ENCODE results near the gene INSM1.
"Not testable (repeated sequence)": the region's sequence is repeated elsewhere in the genome, so short reads cannot be mapped to it uniquely, and the experiment has no call there.

The INSM1 gene

DNA sequence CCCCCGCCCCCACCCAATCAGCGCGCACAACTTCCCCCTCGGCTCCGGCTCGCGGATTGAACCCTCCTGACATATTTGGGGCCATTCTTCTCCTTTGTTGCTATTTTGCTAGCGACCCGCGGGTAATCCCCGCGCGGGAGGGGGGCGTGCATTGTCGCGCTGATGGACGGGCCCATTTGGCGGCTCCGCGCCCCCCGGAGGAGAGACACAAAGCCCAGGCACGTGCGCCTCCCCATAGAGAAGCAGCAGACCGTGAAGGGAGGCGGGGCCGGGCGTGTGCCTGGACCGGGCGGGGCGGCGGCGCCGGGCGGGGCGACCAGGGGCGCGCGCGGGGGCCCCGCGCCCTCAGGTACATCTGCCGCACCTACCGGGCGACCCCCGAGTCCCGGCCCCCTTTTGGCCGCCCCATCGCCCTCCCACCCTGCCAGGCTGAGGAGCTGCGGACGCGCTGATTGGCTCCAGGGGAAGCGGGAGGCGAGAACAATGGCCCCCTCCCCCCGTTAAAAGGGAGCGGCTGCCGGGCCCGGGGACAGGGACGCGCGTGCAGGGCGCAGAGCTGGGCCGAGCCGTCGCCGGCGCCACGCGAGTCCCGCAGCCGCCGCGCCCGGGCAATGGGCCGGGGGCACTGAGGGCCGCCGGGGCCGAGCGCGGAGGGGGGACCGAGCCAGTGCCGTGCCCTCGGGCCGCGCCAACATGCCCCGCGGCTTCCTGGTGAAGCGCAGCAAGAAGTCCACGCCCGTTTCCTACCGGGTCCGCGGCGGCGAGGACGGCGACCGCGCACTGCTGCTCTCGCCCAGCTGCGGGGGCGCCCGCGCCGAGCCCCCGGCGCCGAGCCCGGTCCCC is at the start of gene INSM1:
Gene INSM1, plus strand, starts transcription at position 530 of the 843 bp plus-strand sequence. Its CDS starts 164 bp downstream, at position 694.
- peak; percentile 89 for DNase-seq

- no peak for DNase-seq
These were observed 49.3 kb upstream of the INSM1 start for GRCh38 chr20:20318365-20319161.

- no peak for DNase-seq
These were observed 46.8 kb upstream of the INSM1 start for GRCh38 chr20:20321134-20321533.

GRCh38 chr20:20321917-20322316 is 46.0 kb upstream of the INSM1 start:
- no peak for DNase-seq

GRCh38 chr20:20322912-20323311 is 45.0 kb upstream of the INSM1 start:
- DNase-seq = no peak

GRCh38 chr20:20327746-20328145 is 40.2 kb upstream of the INSM1 start:
- DNase-seq = no peak

DNA sequence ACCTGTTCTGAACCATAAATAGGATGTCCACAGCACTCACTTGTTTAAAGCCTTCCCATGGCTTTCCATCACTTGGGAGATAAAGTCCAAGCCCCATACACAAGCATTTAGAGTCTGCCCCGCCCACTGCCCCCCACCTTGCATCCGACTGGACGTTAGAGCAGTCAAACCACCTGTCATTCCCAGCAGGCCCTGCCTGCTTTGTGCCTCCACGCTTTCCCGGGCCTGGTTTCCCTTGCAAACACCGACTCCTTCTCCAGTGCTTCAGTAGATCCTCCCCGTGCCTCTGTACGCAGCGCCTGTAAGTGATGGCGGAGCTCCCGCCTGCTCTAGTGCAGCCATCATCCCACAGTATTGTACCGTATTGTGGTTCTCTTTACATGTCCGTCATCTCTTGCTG is 38.3 kb upstream of the INSM1 start:
- no peak for DNase-seq

- DNase-seq = no peak
These were observed 36.7 kb upstream of the INSM1 start for GRCh38 chr20:20331156-20331555.

- no peak for DNase-seq
These were observed 36.1 kb upstream of the INSM1 start for GRCh38 chr20:20331817-20332216.

GRCh38 chr20:20333866-20334265 is 34.0 kb upstream of the INSM1 start:
- no peak for DNase-seq

- DNase-seq = no peak
These were observed 33.4 kb upstream of the INSM1 start for GRCh38 chr20:20334489-20334888.

DNA sequence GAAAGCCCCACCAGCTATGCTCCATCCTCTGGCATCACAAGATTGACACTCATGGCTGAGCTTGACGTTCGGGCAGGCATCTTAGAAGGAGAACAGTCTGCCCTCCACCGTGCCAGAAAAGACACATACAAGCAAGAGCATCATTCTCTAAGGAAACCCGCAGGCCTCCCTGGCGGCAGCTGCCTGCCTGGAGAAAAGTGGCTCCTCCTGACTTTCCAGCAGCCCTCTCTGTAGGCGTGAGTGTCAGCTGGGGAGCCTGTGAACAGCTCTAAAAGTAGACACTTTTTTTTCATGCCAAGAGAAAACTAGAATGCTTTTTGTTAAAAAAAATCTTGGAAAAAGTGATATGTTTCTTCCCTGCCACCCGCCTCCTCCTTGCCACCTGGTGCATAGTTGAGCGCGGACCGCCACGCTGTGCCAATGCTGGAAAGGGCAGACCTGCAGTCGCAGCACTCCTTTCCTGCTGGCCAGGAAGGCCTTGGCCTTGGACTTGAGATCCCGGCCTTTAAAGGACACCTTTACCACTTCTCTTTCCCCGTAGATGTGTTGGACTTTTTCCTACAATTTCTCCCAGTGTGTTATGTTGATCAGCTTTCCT is 29.7 kb upstream of the INSM1 start:
- DNase-seq = no peak

GRCh38 chr20:20340443-20340842 is 27.5 kb upstream of the INSM1 start:
- no peak for DNase-seq

GRCh38 chr20:20341371-20341770 is 26.5 kb upstream of the INSM1 start:
- no peak for DNase-seq

DNA sequence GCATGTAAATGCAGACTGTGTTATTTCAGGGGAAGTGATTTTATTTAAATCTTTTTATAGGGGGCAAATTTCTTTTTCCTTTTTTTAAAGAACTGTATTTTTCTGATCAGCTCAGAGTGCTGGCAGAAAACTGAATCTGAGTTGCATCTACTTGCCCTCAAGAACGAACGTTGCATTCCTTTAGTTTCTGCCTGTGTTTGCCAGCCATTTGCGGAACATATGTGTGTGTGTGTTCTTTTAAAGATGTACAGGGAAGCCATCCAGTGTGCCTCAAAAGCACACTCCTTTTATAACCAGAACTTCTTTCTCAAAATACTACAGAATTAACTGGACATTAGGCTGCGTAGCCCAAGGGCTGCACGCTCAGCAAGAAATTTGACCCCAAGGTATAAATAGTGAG is 25.8 kb upstream of the INSM1 start:
- DNase-seq = no peak

DNA sequence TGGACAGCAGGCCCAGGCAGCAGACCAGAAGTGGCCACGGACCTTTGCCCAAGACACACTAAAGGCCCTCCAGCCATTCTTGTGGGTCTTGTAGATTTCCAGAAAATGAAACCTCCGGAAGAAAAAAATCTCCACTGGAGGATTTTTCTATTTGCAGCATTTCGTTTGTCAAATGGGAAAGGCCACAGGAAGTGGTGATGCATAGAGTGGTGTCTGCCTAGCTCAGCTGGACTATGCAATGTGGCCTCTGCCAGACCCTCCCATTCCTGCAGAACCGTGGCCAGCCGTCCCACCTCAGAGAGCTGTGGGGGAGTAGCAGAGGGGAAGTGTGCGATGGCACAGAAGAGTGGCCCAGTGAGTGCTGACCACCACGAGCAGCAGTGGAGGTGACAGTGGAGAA is 24.0 kb upstream of the INSM1 start:
- no peak for DNase-seq

DNA sequence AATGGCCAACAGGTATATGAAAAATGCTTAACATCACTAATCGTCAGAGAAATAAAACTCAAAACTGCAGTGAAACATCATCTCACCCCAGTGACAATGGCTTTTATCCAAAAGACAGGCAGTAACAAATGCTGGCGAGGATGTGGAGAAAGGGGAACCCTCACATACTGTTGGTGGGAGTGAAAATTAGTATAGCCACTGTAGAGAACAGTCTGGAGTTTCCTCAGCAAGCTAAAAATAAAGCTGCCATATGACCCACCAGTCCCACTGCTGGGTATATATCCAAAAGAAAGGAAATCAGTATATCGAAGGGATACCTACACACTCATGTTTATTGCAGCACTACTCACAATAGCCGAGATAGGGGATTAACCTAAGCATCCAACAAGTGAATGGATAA is 23.4 kb upstream of the INSM1 start:
- DNase-seq = no peak

DNA sequence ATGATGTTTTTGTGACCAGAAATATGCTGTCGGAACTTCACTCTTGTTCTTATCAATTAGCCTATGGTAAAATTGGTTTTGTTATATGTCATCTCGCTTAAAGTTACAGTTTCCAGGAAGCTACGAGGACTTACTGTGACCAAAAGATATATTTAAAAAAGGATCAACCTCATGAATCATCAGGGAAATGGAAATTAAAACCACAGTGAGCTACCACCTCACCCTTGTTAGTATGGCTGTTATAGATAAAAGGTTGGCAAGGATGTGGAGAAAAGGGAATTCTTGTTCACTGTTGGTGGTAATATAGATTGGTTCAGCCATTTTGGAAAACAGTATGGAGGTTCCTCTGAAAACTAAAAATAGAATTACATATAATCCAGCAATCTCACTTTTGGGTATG is 14.3 kb upstream of the INSM1 start:
- no peak for DNase-seq

DNA sequence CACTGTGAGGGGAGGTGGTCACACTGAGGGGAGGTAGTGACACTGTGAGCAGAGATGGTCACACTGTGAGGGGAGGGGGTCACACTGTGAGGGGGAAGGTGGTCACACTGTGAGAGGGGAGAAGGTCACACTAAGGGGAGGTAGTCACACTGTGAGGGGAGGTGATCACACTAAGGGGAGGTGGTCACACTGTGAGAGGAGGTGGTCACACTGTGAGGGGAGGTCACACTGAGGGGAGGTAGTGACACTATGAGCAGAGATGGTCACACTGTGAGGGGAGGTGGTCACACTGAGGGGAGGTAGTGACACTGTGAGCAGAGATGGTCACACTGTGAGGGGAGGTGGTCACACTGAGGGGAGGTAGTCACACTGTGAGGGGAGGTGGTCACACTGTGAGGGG is 12.4 kb upstream of the INSM1 start:
- DNase-seq = not testable (repeated sequence)

DNA sequence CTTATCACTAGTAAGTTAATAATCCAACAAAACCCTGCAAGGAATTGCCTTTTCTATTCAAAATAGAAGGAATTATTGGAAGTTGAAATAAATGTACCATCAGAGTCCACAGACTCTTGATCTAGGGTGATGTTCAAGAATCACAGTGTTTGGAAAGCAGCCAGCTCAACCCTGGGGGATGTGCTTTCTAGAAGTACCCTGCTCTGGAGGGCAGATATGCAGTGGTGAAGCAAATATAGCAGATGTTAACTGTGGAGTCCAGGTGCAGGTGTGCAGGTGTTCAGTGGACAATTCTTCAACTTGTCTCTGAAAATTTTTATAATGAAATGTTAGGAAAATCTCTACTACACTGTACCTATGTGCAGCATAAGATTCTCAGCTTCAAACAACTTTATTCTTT is 9.1 kb upstream of the INSM1 start:
- DNase-seq = no peak

- DNase-seq = no peak
These were observed 8.3 kb upstream of the INSM1 start for GRCh38 chr20:20359628-20360027.

DNA sequence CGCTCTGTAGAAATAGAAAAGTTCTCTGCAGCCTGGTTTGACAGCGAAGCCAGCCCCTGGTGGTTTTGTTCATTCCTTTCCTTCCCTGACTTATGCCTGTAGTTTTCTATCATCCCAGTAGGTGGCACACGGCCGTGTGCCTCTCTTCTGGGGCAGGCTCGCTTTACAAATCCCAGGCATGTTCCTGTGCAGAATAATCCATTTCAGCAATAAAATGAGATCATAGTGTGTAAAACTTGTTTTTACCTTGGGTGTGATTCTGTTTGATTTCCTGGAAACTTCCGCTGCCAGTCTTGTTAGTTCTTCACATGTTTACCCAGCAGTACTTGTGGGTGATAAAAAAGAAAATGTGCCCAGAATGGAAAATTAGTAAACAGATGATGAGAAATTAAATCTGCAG is 7.4 kb upstream of the INSM1 start:
- DNase-seq = peak; percentile 55

DNA sequence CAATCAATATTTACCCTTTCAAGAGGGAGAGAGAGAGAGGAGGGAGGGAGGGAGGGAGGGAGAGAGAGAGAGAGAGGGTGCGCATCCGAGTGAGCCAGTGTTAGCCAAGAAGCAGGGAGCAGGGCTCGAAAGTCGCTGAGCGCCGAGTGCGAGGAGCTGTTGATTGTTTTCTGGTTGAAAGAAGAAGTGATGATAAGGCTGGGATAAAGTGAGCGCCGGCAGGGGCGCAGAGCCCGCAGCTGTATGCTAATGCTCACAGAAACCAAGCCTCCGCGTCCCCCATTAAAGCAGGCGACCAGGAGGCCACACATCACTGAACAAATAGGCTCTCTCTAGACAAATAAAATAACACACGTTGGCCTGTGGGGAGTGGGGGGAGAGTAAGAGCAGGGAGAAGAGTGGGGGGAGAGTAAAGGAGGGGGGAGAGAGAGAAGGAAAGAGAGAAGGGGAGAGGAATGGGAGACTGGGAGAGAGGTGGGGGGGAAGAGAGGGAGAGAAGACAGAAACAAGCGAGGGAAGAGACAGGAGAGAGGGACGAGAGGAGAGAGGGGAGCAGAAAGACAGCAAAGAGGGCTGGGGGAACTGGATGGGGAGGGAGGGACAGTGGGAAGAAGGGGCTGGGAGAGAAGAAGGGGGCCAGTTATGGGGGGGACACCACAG is 5.0 kb upstream of the INSM1 start:
- DNase-seq = peak; percentile 91
